GM21367 (cell line): ENCODE measurements around the gene FOXO6.

ENCODE experiments used
- ATAC-seq: cut with Tn5 transposase; IDR thresholded peaks from one replicate; pipeline ENCODE4 v1.9.1; 2021; ENCODE audit not compliant: unreplicated experiment

FOXO6 gene

DNA sequence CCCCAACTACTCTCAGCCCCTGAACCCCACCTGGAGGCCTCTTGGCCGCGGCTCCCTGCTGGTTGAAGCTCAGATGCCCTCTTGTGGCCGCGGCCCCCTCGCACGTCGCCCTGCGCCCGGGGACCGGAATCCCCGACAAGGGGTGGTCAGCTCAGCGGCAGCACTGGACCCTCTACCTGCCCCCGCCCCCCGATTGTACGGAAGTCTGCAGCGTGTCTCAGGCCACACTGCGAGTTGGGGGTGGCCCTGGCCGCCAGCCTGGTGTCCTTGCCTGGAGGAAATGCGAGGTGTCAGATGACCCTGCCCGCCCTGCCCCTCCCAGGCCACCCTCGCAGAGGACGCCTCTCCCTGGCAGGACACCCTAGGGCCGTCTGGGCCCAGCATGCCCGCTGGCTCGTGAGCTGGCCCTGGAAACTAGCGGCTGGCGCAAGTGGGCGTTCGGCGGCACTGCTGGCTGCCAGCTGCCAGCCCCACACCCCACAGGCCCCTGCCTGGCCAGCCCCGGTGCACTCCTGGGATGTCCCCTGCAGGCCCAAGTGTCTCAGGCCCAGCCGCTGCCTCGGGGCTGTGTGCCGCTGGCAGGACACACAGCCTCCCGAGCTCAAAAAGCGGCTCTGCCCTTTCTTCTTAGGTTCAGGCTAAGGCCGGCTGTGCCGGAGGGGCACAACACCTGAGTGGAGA lies 62.4 kb downstream of the FOXO6 start:
- ATAC-seq: no peak

- no peak for ATAC-seq
Measured at GRCh38 chr1:41424581-41425118, 63.4 kb downstream of the FOXO6 start.

GRCh38 chr1:41425369-41425768 lies 64.1 kb downstream of the FOXO6 start:
- no peak for ATAC-seq

DNA sequence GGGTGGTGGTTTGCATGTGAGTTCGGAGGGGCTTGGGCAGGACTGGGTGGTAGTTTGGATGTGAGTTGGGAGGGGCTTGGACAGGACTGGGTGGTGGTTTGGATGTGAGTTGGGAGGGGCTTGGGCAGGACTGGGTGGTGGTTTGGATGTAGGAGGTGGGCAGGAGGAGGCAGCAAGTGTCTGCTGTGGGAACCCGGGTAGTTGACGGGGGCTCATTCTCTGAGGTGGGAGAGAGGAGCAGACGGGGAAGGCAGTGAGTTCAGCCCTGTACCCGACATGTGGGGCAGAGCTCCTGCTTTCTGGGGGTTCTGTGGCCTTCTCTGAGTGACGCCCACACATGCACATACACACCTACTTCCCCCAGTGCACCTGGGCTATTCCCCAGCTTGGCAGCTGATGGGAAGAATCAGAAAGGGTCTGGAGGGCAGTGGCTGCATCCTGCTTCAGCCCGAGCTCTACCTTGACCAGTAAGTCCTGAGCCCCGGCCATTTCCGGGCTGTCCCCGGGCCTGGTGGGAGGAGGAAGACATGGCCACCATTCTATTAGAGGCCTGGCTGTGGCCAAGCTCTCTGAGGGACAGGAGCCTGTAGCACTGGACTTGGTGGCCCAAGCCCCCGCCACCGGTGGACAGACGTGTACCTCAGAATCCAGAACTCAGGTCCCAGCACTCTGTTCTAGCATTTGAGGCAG lies 65.1 kb downstream of the FOXO6 start:
- ATAC-seq: no peak

DNA sequence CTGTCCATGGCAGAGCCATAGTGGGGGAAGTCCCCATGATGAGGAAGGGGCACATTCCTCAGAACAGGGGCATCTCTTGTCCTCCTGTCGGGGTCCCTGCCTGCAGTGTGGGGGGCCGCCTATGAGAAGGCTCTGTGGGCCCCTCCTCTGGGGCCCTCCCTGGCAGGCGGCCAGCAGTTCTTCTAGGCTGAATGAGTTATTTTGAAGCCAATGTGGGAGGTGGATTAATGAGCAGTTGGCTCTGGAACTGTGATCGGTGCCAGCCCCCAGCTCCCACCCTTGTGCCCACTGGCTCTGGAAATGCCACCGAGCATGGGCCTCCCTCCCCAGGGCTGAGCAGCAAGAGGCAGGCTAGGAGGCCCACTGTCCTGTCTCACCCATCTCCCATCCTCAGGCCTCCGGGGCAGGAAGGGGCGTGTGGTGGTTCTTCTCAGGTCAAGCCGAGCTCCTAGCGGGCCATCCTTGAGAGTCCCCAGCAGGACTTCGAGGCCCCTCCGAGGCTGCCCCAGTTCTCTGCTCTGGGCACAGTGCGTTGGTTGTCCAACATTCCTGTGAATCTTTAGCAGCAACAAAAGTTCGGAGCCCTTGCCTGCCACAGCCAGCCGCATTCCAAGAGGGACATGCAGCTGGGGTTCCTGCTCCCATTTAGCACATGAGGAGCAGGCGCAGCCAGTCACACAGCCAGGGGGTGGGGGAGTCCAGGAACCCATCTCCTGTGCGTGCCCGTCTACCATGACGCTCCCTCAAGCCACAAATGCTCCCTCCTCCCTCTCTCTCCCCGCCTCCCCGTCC lies 66.1 kb downstream of the FOXO6 start:
- no peak for ATAC-seq

DNA sequence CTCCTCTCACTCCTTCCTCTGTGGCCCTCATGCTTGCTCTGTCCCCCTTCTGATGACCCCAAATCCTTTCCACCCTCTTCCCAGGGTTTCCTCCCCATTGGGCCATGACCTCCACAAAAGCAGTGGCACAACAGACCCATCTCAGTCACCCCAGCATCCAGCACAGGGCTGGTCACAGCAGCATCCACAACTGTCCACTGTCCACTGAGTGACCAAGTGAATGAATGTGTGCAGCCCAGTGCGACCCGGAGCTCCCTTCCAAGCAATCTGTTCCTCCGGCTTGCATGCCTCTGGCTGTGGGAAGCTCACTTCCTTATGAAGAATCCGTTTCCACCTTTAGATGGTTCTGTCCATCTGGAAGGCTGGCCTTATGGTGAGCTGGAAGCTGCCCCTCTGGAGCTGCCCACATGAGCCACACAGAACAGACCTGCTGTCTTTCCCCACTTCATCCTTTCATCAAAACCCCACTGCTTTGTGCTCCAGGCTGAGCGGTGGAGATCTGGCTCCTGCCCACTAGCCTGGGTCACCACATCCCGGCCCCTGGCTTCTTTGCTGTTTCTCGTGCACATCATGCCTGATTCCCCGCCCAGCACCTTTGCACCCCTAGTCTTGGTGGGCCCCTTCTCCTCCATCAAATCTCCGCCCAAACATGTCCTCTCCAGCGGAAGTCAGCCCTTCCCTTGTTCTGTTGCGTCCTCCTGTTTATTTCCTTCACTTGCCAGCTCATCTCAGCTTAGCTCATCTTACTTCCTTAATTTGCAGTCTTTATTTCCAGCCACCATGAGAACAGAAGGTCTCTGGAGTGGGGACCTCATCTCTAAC lies 66.9 kb downstream of the FOXO6 start:
- ATAC-seq: no peak

- no peak for ATAC-seq
Measured at GRCh38 chr1:41428738-41429640, 67.8 kb downstream of the FOXO6 start.

DNA sequence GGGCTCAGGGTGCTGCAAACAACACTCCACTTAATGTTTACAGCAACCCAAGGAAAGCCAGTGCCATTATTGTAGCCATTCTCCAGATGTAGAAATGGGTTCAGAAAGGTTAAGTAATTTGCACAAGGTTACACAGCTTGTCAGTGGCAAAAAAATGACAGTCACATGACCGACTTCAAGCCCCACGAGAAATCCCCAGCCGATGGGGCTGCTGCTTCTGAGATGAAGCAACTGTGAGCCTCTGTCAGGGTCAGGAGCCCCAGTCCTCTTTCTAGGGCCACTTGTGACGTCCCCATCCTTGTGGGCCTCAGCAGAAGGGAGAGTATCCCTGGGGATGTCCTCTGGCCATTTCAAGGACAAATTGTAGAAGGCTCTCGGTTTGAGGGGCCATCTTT lies 68.4 kb downstream of the FOXO6 start:
- ATAC-seq: no peak

GRCh38 chr1:41430069-41430468 lies 68.8 kb downstream of the FOXO6 start:
- no peak for ATAC-seq

- ATAC-seq: no peak
Measured at GRCh38 chr1:41430582-41430981, 69.3 kb downstream of the FOXO6 start.

DNA sequence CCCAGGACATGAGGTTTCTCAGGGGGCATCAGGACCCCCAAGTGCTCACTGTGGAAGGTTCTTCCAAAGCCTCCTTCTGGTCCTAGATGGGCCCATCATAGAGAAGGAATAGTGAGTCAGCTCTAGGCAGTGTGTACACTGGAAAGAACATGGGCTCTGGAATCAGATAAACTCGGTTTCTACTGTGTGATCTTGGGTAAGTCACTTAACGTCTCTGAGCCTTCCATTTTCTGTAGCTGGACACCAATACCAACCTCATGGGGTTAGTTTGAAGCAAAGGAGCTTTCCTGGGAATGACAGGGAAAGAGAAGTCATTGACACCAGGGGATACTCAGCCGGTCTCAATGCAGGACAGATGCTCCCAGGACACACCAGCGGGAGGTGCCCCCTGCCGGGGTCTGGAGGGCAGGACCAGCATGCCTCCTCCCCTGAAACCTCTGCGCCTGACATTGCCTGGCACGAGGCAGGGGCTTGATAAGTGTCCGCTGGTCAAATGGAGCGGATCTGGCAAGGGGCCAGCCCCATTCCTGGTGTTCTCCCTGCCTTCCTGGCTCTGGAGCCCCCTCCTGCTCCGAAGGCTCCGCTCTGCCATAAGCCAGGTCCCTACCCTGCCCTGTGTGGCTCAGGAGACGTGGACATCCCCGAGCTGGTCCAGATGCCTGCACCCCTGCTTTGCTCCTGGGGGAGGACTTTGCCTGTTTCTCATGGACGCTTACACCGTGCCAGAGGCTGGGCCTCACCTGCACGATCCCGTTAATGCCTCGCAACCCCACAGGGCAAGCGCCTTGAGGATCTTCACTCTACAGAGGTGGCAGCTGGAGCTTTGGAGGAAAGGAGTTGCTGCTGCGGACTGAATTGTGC lies 70.5 kb downstream of the FOXO6 start:
- ATAC-seq: no peak
